HFF-Myc (cell line): ENCODE results near the gene KANK4.
A peak's percentile ranks its signal among the peaks of the same experiment; 100 is the strongest.

ENCODE experiments used
- DNase-seq: peaks from one replicate; pipeline ENCODE4 v3.0.0-alpha.2; 2011; ENCODE audit warnings: low read depth; ENCODE audit errors: extremely low read depth
- H3K4me3 ChIP-seq: replicated peaks from 2 replicates; pipeline ENCODE4 v1.5.1; 2011; ENCODE audit warnings: low read depth, mild to moderate bottlenecking, control low read depth, low read length
- CTCF ChIP-seq: IDR thresholded peaks from 2 replicates; pipeline ENCODE4 v1.5.1; 2012; ENCODE audit warnings: mild to moderate bottlenecking, low read depth, low read length, control low read depth; ENCODE audit errors: missing control alignments

Gene KANK4

DNA sequence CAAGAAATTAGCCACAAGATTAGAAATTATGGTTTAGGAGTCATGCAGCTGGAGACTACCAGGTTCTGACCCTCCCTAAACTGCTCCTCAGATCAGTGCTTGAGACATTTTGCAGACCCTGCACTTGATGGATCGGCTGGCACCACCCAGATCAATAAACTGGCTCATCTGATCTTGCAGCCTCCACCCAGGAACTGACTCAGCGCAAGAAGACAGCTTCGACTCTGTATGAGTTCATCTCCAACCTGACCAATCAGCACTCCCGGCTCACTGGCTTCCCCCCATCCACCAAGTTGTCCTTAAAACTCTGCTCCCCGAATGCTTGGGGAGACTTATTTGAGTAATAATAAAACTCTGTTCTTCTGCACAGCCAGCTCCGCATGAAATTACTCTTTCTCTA lies 84.5 kb downstream of the KANK4 start:
- no peak overlapping the region for H3K4me3 ChIP-seq
- DNase-seq = no peak
- no peak for TF ChIP-seq CTCF

DNA sequence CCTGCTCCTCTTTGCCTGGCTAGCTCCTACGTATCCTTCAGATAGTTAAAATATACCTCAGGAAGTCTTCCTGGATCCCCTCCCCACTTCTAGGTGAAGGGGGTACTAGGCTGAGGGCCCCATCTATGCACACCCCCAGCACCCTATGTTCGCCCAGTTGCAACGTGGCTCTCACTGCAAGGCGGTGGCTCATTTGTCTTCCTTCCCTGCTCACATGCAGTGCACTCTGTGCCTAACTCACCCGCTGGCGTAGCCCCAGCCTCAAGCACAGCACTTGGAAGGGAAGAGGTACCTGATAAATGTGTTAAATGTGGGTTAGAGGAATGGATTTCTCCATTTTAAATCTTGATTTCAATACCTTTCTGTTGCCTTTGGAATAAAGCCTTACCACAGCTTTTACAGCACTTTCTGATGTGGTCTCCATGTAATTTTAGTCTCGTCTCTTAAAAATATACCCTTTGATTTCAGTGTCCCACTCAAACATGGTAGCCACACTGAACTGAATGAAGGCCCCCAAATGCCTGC lies 85.2 kb downstream of the KANK4 start:
- no peak for DNase-seq
- H3K4me3 ChIP-seq = no peak overlapping the region
- TF ChIP-seq CTCF = no peak

DNA sequence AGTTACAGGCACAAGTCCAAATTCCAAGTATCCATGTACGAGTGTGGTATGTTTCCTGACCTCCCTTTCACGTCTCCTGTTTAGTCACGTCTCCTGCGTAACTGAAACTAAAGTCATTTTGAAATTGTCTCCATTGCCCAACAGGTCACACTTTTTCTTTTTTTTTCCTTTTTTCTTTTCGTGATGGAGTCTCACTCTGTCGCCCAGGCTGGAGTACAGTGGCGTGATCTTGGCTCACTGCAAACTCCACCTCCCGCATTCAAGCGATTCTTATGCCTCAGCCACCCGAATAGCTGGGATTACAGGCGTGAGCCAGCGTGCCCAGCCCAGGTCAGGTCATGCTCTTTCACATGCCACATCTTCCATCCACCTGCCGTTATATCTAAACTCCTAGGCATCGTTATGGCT lies 86.4 kb downstream of the KANK4 start:
- H3K4me3 ChIP-seq = no peak overlapping the region
- DNase-seq = no peak
- TF ChIP-seq CTCF = no peak

DNA sequence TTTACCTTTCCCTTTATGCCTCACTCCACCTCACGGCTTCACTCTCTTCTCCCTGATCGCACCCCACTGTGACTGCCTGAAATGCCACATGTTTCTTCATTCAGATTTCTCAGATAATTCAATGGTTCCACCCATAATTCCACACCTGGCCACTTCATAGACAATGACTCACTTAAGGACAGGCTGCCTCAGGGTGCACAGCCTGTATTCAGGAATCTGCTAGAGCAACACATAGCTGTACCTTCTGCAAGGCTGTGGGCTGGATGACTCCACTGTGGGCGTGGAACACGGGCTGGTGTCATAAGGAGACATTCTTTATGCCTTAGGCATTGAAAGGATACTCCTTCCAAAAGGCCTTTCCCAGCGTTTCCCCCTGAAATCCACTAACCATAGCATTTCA lies 88.5 kb downstream of the KANK4 start:
- H3K4me3 ChIP-seq = no peak overlapping the region
- no peak for TF ChIP-seq CTCF
- DNase-seq = peak; percentile 22

GRCh38 chr1:62229932-62230331 lies 89.3 kb downstream of the KANK4 start:
- no peak for TF ChIP-seq CTCF
- no peak overlapping the region for H3K4me3 ChIP-seq
- no peak for DNase-seq

- H3K4me3 ChIP-seq = no peak overlapping the region
- DNase-seq = no peak
- no peak for TF ChIP-seq CTCF
These were observed 89.8 kb downstream of the KANK4 start for GRCh38 chr1:62229468-62229867.

DNA sequence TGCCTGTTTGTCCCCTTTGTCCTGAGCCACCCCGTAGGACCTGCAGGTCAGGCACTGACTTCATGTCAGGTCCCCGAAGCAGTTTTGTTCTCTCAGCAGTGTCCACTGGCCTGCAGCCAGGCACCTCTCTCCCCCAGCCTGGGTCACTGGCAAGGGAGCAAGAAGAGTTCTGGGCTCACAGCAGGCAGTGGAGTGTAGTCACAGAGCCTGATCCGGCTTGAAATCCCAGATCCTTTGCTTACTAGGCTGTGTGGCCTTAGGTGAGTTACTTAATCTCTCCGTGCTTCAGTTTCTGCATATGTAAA lies 90.4 kb downstream of the KANK4 start:
- H3K4me3 ChIP-seq = no peak overlapping the region
- no peak for TF ChIP-seq CTCF
- no peak for DNase-seq
